ENCODE data around the gene SF3A2. TPM values are rescaled to one million over a fixed set of nuclear protein-coding genes. Genes with fewer than 3 reads are reported as not detected.
"Not testable (repeated sequence)": the region's sequence is repeated elsewhere in the genome, so short reads cannot be mapped to it uniquely, and the experiment has no call there.

Gene SF3A2
- total RNA-seq, 1 donor from 2014 or later = 28.7 TPM

- no peak for DNase-seq
- TF ChIP-seq, protein P1, sequence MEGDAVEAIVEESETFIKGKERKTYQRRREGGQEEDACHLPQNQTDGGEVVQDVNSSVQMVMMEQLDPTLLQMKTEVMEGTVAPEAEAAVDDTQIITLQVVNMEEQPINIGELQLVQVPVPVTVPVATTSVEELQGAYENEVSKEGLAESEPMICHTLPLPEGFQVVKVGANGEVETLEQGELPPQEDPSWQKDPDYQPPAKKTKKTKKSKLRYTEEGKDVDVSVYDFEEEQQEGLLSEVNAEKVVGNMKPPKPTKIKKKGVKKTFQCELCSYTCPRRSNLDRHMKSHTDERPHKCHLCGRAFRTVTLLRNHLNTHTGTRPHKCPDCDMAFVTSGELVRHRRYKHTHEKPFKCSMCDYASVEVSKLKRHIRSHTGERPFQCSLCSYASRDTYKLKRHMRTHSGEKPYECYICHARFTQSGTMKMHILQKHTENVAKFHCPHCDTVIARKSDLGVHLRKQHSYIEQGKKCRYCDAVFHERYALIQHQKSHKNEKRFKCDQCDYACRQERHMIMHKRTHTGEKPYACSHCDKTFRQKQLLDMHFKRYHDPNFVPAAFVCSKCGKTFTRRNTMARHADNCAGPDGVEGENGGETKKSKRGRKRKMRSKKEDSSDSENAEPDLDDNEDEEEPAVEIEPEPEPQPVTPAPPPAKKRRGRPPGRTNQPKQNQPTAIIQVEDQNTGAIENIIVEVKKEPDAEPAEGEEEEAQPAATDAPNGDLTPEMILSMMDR (IDR thresholded peaks at IDR 0.05; ENCODE audit: borderline replicate concordance) = no peak
- intact Hi-C loops (cut with micrococcal nuclease) = no loop called here
- H3K9me3 ChIP-seq (replicated peaks) = no peaks in the 10 kb centered on the region
- peaks cover 42% of the 10 kb centered on the region for H3K36me3 ChIP-seq
- H3K4me1 ChIP-seq = no peaks in the 10 kb centered on the region
- no peak overlapping the region for H3K27ac ChIP-seq (replicated peaks)
- no peaks in the 10 kb centered on the region for H3K27me3 ChIP-seq (ENCODE audit: low read depth)
- no peak overlapping the region for H3K4me3 ChIP-seq
Observed at GRCh38 chr19:2199861-2200623, 36.6 kb upstream of the SF3A2 start.

DNA sequence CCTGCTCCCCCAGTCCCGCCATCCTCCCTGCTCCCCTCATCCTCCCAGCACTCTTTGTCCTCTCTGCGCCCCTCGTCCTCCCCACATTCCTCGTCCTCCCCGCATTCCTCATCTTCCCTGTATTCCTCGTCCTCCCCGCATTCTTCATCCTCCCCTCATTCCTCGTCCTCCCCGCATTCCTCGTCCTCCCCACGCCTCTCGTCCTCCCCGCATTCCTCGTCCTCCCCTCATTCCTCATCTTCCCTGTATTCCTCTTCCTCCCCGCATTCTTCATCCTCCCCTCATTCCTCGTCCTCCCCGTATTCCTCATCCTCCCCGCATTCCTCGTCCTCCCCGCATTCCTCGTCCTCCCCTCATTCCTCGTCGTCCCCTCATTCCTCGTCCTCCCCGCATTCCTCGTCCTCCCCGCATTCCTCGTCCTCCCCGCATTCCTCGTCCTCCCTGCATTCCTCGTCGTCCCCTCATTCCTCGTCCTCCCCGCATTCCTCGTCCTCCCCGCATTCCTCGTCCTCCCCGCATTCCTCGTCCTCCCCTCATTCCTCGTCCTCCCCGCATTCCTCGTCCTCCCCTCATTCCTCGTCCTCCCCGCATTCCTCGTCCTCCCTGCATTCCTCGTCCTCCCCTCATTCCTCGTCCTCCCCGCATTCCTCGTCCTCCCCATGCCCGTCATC lies 35.9 kb upstream of the SF3A2 start:
- H3K4me1 ChIP-seq; H3K9me3 ChIP-seq (replicated peaks); intact Hi-C loops (cut with micrococcal nuclease); H3K4me3 ChIP-seq; H3K27me3 ChIP-seq (ENCODE audit: low read depth); H3K27ac ChIP-seq (replicated peaks); DNase-seq: not testable (repeated sequence)
- peaks cover 40% of the 10 kb centered on the region for H3K36me3 ChIP-seq

GRCh38 chr19:2201473-2202148 lies 35.0 kb upstream of the SF3A2 start:
- H3K4me3 ChIP-seq = no peak overlapping the region
- H3K4me1 ChIP-seq = no peaks in the 10 kb centered on the region
- peaks cover 37% of the 10 kb centered on the region for H3K36me3 ChIP-seq
- no peaks in the 10 kb centered on the region for H3K27me3 ChIP-seq (ENCODE audit: low read depth)
- H3K27ac ChIP-seq (replicated peaks) = no peak overlapping the region
- intact Hi-C loops (cut with micrococcal nuclease) = no loop called here
- DNase-seq = no peak
- TF ChIP-seq, protein P1 (IDR thresholded peaks at IDR 0.05; ENCODE audit: borderline replicate concordance) = no peak
- no peaks in the 10 kb centered on the region for H3K9me3 ChIP-seq (replicated peaks)

DNA sequence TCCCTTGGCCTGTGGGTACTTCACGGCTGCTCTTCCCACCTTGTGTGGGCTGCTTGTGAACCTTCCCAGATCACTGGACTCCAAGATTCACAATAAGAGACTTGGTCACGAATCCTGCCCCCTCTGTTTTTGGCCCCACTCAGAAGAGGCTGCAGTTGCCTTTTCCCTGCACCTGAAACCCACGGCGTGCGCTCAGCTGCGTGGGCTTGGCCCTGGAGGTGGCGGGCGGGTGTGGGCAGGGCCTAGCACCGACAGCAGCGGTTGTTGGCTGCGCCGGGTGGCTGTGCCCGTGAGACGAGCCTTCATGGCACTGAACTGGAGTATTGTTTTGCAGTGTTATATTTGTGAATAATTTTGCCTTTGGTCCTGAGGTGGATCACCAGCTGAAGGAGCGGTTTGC lies 34.3 kb upstream of the SF3A2 start:
- H3K4me3 ChIP-seq = no peak overlapping the region
- no peak overlapping the region for H3K27ac ChIP-seq (replicated peaks)
- TF ChIP-seq, protein P1 (IDR thresholded peaks at IDR 0.05; ENCODE audit: borderline replicate concordance) = no peak
- no peak for DNase-seq
- intact Hi-C loops (cut with micrococcal nuclease) = no loop called here
- H3K27me3 ChIP-seq (ENCODE audit: low read depth) = no peaks in the 10 kb centered on the region
- H3K4me1 ChIP-seq = peaks cover 2% of the 10 kb centered on the region
- H3K36me3 ChIP-seq = peaks cover 37% of the 10 kb centered on the region
- no peaks in the 10 kb centered on the region for H3K9me3 ChIP-seq (replicated peaks)

GRCh38 chr19:2207008-2207407 lies 29.6 kb upstream of the SF3A2 start:
- H3K4me1 ChIP-seq = peaks cover 25% of the 10 kb centered on the region
- no peak overlapping the region for H3K4me3 ChIP-seq
- TF ChIP-seq, protein P1 (IDR thresholded peaks at IDR 0.05; ENCODE audit: borderline replicate concordance) = no peak
- intact Hi-C loops (cut with micrococcal nuclease) = no loop called here
- DNase-seq = no peak
- peaks cover 59% of the 10 kb centered on the region for H3K36me3 ChIP-seq
- no peak overlapping the region for H3K27ac ChIP-seq (replicated peaks)
- no peaks in the 10 kb centered on the region for H3K9me3 ChIP-seq (replicated peaks)
- no peaks in the 10 kb centered on the region for H3K27me3 ChIP-seq (ENCODE audit: low read depth)

Data from left ventricle myocardium inferior (tissue), 1 donor.